ENCODE results near the gene ASCC1. TPM values are rescaled to one million over a fixed set of nuclear protein-coding genes. Genes with fewer than 3 reads are reported as not detected.

ASCC1 gene
- total and polyA plus RNA-seq, 2 donors (not counting 3 experiments of a cell fraction or from before 2014, with no cell fraction given) = 16.0 to 24.9 TPM

DNA sequence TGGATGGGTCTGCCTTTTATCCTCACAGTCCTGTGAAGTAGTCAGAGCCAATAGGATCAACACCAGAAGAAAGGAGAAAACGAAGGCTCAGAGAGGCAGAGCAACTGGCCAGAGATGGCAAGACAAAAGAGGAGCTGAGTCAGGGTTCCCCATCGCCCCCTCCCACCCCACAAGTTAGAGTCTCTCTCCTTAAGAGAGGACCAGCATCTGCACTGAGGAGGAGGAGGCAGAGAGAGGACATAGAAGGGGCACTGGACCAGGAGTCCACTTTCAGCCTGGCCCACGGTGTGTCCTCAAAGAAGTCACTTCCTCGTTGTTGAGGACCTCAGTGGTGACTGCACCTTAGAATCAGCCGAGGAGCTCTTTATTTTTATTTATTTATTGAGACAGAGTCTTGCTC is 139.3 kb downstream of the ASCC1 start:
- H3K4me3 ChIP-seq (replicated peaks in 1 of 3; ENCODE audit: insufficient read depth in 1 of 3, low read depth in 1 of 3, low read length in 3 of 3) = no peak overlapping the region
- CTCF ChIA-PET = interaction anchor here (0.9 to 3.0 kb wide), 3 partner anchors 15 to 180 kb away, joined by 4 to 9 read pairs (median 4); no protein-coding TSS in a partner anchor
- no peaks in the 10 kb centered on the region for H3K9me1 ChIP-seq (replicated peaks; ENCODE audit: control insufficient read depth, extremely low read depth, insufficient read depth, low read length)
- FAIRE-seq (no peak), DNase-seq (ENCODE audit: low read depth, low spot score) (no peak)
- intact Hi-C loops (cut with micrococcal nuclease) (no loop called here), dilution Hi-C loops (cut with MboI; ENCODE audit: extremely low pct_ligation_motif_present, low sequenced_read_pairs) (no loop called here)
- POLR2A ChIA-PET = no interaction called here
- H3K27me3 ChIP-seq (ENCODE audit: control insufficient read depth in 2 of 2, insufficient read depth in 2 of 2, low read length in 2 of 2) = no peaks in the 10 kb centered on the region
- no peak for TF ChIP-seq JUN (IDR thresholded peaks at IDR 0.05; ENCODE audit: borderline replicate concordance, insufficient read depth, insufficient read length, low read depth)
- TF ChIP-seq FOS (IDR thresholded peaks at IDR 0.05; ENCODE audit: borderline replicate concordance, insufficient read depth, low read length) = no peak
- TF ChIP-seq POLR2AphosphoS5 (IDR thresholded peaks at IDR 0.05; ENCODE audit: insufficient read depth, low read depth, low read length) = no peak
- TF ChIP-seq GATA2 (IDR thresholded peaks at IDR 0.05; ENCODE audit: insufficient read depth, insufficient read length, low read depth, low read length) = no peak
- TF ChIP-seq, protein P1, sequence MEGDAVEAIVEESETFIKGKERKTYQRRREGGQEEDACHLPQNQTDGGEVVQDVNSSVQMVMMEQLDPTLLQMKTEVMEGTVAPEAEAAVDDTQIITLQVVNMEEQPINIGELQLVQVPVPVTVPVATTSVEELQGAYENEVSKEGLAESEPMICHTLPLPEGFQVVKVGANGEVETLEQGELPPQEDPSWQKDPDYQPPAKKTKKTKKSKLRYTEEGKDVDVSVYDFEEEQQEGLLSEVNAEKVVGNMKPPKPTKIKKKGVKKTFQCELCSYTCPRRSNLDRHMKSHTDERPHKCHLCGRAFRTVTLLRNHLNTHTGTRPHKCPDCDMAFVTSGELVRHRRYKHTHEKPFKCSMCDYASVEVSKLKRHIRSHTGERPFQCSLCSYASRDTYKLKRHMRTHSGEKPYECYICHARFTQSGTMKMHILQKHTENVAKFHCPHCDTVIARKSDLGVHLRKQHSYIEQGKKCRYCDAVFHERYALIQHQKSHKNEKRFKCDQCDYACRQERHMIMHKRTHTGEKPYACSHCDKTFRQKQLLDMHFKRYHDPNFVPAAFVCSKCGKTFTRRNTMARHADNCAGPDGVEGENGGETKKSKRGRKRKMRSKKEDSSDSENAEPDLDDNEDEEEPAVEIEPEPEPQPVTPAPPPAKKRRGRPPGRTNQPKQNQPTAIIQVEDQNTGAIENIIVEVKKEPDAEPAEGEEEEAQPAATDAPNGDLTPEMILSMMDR (IDR thresholded peaks at IDR 0.05; ENCODE audit: extremely low read depth in 1 of 2, insufficient read depth in 1 of 2, low read depth in 1 of 2, low read length in 2 of 2) = no peak
- no peak for TF ChIP-seq MYC (IDR thresholded peaks at IDR 0.05; ENCODE audit: low read depth, low read length)
- TF ChIP-seq POLR2A (IDR thresholded peaks at IDR 0.05; ENCODE audit: low read depth, low read length) = no peak
- TF ChIP-seq, protein P2, sequence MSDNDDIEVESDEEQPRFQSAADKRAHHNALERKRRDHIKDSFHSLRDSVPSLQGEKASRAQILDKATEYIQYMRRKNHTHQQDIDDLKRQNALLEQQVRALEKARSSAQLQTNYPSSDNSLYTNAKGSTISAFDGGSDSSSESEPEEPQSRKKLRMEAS (IDR thresholded peaks at IDR 0.05; ENCODE audit: insufficient read depth, insufficient read length) = no peak
- TF ChIP-seq EZH2 (IDR thresholded peaks at IDR 0.05; ENCODE audit: borderline replicate concordance, low read depth, low read length, severe bottlenecking) = no peak
- no peak overlapping the region for H3K27ac ChIP-seq (ENCODE audit: insufficient read depth, low read depth, low read length)
- no peak overlapping the region for H3K9ac ChIP-seq (replicated peaks; ENCODE audit: extremely low read depth, insufficient read depth, low read length)
- no peaks in the 10 kb centered on the region for H4K20me1 ChIP-seq (replicated peaks; ENCODE audit: control insufficient read depth, extremely low read depth, insufficient read depth, low read length)
- no peaks in the 10 kb centered on the region for H3K36me3 ChIP-seq (ENCODE audit: control insufficient read depth in 2 of 2, extremely low read depth in 1 of 2, insufficient read depth in 2 of 2, low read length in 2 of 2)
- no peak overlapping the region for H3K4me2 ChIP-seq (ENCODE audit: insufficient read depth, low read length)
- BruUV-seq (replicated peaks) = no TSS peak
- no peak overlapping the region for H2AFZ ChIP-seq (ENCODE audit: low read depth, low read length)
- H3K9me3 ChIP-seq (replicated peaks; ENCODE audit: control insufficient read depth, insufficient read depth, low read length) = no peaks in the 10 kb centered on the region
- H3K79me2 ChIP-seq (ENCODE audit: control insufficient read depth, insufficient read depth, low read length) = no peaks in the 10 kb centered on the region
- H3K4me1 ChIP-seq (ENCODE audit: control insufficient read depth, extremely low read depth, insufficient read depth, low read length) = no peaks in the 10 kb centered on the region
